Measurements from ENCODE around the gene CUX1. TPM values are rescaled to one million over a fixed set of nuclear protein-coding genes. Genes with fewer than 3 reads are reported as not detected.

CUX1 gene
- total RNA-seq, 2 experiments from 2014 or later, result 35.6 to 38.0 TPM

DNA sequence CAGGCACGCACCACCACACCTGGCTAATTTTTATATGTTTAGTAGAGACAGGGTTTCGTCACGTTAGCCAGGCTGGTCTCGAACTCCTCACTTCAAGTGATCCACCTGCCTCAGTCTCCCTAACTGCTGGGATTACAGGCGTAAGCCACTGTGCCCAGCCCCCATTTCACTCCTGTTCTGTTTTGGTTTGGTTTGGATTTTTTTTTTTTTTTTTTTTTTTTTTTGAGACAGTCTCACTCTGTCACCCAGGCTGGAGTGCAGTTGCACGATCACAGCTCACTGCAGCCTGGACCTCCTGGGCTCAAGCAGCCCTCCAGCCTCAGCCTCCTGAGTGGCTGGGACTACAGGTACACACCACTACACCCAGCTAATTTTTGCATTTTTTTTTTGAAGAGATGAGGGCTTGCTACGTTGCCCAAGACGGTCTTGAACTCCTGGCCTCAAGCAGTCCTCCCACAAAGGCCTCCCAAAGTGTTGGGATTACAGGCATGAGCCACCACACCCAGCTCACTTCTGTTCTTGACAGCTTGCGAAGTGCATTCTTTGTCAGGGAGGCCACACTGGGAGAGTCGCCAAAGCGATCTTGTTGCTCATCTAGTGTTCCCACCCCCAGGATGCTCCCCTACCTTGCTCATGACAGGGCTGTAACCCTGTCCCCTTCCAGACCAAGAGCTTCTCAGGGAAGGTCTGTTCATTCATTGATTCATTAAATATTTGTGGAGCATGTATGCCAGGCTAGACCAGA lies 229.1 kb downstream of the CUX1 start:
- Histone ChIP-seq H3K27me3 (ENCODE audit: control insufficient read depth in 1 of 2, insufficient read depth in 2 of 2, low read length in 2 of 2) (no peaks in the 10 kb centered on the region), H3K27ac (ENCODE audit: low read depth in 1 of 2, low read length in 2 of 2) (no peak overlapping the region), H3K36me3 (ENCODE audit: insufficient read depth, low read length) (no peaks in the 10 kb centered on the region), H3K9me3 (ENCODE audit: control insufficient read depth in 1 of 2, insufficient read depth in 1 of 2, low read length in 2 of 2) (peaks cover 0 to 6% of the 10 kb centered on the region in 2 experiments), H3K4me3 (ENCODE audit: low read length) (no peak overlapping the region), H3K4me1 (ENCODE audit: insufficient read depth, low read length) (no peaks in the 10 kb centered on the region)
- no peaks in the 10 kb centered on the region for H3K4me1 Mint-ChIP-seq (ENCODE audit: low read depth)
- no peaks in the 10 kb centered on the region for H3K27me3 Mint-ChIP-seq
- intact Hi-C loops (cut with DNase I, micrococcal nuclease), result no loop called here
- ATAC-seq (ENCODE audit: poor library complexity) (no peak), DNase-seq (no peak)
- ChIA-PET POLR2A (interaction anchor here (0.6 kb wide), 1 partner anchor 10 kb away, joined by 3 read pairs; no protein-coding TSS in a partner anchor), CTCF (no interaction called here)
- no peak overlapping the region for H3K27ac Mint-ChIP-seq
- TF ChIP-seq, protein P1, sequence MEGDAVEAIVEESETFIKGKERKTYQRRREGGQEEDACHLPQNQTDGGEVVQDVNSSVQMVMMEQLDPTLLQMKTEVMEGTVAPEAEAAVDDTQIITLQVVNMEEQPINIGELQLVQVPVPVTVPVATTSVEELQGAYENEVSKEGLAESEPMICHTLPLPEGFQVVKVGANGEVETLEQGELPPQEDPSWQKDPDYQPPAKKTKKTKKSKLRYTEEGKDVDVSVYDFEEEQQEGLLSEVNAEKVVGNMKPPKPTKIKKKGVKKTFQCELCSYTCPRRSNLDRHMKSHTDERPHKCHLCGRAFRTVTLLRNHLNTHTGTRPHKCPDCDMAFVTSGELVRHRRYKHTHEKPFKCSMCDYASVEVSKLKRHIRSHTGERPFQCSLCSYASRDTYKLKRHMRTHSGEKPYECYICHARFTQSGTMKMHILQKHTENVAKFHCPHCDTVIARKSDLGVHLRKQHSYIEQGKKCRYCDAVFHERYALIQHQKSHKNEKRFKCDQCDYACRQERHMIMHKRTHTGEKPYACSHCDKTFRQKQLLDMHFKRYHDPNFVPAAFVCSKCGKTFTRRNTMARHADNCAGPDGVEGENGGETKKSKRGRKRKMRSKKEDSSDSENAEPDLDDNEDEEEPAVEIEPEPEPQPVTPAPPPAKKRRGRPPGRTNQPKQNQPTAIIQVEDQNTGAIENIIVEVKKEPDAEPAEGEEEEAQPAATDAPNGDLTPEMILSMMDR (IDR thresholded peaks at IDR 0.05), result no peak
- H3K9me3 Mint-ChIP-seq, result no peaks in the 10 kb centered on the region
- peaks cover 13% of the 10 kb centered on the region for H3K36me3 Mint-ChIP-seq (ENCODE audit: low read depth)
- H3K4me3 Mint-ChIP-seq, result no peak overlapping the region

DNA sequence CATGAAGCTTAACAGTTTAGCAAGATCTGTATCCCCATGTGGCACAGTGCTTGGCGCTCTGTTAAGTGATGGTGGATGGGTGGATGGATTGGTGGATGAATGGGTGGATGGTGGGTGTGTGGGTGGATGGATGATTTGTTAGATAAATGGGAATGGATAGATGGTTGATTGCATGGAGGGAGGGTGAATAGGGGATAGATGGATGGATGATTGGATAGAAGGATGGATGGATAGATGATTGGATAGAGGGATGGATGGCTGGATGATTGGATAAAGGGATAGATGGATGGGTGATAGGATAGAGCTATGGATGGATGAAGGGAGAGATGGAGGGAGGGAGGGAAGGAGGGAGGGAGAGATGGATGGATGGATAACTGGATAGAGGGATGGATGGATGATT lies 229.7 kb downstream of the CUX1 start:
- Mint-ChIP-seq H3K9me3 (no peaks in the 10 kb centered on the region), H3K4me1 (ENCODE audit: low read depth) (no peaks in the 10 kb centered on the region), H3K4me3 (no peak overlapping the region), H3K36me3 (ENCODE audit: low read depth) (peaks cover 15% of the 10 kb centered on the region), H3K27ac (no peak overlapping the region), H3K27me3 (no peaks in the 10 kb centered on the region)
- DNase-seq, result no peak
- intact Hi-C loops (cut with DNase I, micrococcal nuclease), result no loop called here
- H3K9me3 ChIP-seq (ENCODE audit: control insufficient read depth in 1 of 2, insufficient read depth in 1 of 2, low read length in 2 of 2), result peaks cover 0 to 6% of the 10 kb centered on the region in 2 experiments
- H3K4me1 ChIP-seq (ENCODE audit: insufficient read depth, low read length), result no peaks in the 10 kb centered on the region
- no peaks in the 10 kb centered on the region for H3K36me3 ChIP-seq (ENCODE audit: insufficient read depth, low read length)
- CTCF ChIA-PET, result no interaction called here
- TF ChIP-seq, protein P1 (IDR thresholded peaks at IDR 0.05), result no peak
- H3K4me3 ChIP-seq (ENCODE audit: low read length), result no peak overlapping the region
- ATAC-seq (ENCODE audit: poor library complexity), result no peak
- H3K27ac ChIP-seq (ENCODE audit: low read depth in 1 of 2, low read length in 2 of 2), result no peak overlapping the region
- POLR2A ChIA-PET, result no interaction called here
- no peaks in the 10 kb centered on the region for H3K27me3 ChIP-seq (ENCODE audit: control insufficient read depth in 1 of 2, insufficient read depth in 2 of 2, low read length in 2 of 2)

DNA sequence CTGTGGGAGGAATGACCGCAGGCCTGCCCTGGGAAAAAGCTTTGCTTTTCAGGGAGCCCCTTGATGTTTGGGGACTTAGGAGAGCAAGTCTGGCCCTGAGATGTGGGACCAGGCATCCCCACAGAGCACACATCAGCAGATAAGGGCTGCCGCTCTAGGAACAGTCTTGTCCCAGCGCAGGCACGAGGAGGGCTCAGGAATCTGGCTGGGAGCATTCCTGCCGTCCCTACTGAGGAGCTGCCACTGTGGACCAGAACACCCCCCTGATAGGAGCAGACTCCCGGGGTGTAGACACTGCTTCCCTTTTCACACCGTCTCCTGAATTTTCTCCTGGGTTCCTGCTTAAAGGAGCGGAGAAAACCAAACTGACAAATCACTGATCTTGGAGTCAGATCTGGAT lies 232.3 kb downstream of the CUX1 start:
- Histone ChIP-seq H3K9me3 (ENCODE audit: control insufficient read depth in 1 of 2, insufficient read depth in 1 of 2, low read length in 2 of 2) (peaks cover 10 to 16% of the 10 kb centered on the region in 2 experiments), H3K4me3 (ENCODE audit: low read length) (no peak overlapping the region), H3K27me3 (ENCODE audit: control insufficient read depth in 1 of 2, insufficient read depth in 2 of 2, low read length in 2 of 2) (no peaks in the 10 kb centered on the region), H3K4me1 (ENCODE audit: insufficient read depth, low read length) (no peaks in the 10 kb centered on the region), H3K36me3 (ENCODE audit: insufficient read depth, low read length) (no peaks in the 10 kb centered on the region), H3K27ac (ENCODE audit: low read depth in 1 of 2, low read length in 2 of 2) (no peak overlapping the region)
- Mint-ChIP-seq H3K27me3 (no peaks in the 10 kb centered on the region), H3K4me3 (no peak overlapping the region), H3K9me3 (peaks cover 5% of the 10 kb centered on the region), H3K36me3 (ENCODE audit: low read depth) (peaks cover 34% of the 10 kb centered on the region), H3K27ac (no peak overlapping the region), H3K4me1 (ENCODE audit: low read depth) (no peaks in the 10 kb centered on the region)
- intact Hi-C loops (cut with DNase I, micrococcal nuclease), result no loop called here
- ChIA-PET POLR2A (no interaction called here), CTCF (no interaction called here)
- TF ChIP-seq, protein P1 (IDR thresholded peaks at IDR 0.05), result no peak
- DNase-seq, result no peak
- no peak for ATAC-seq (ENCODE audit: poor library complexity)
